GM18526 (cell line): Measurements from ENCODE around the gene MGAT3.

Source experiments
- POLR2A ChIP-seq: IDR thresholded peaks from 3 replicates; pipeline ENCODE4 v1.6.1; 2011; ENCODE audit not compliant: insufficient read length; ENCODE audit errors: extremely low read depth

MGAT3 gene

GRCh38 chr22:39444247-39444800 is 12.5 kb upstream of the MGAT3 start:
- TF ChIP-seq POLR2A: no peak

- no peak for TF ChIP-seq POLR2A
Measured at GRCh38 chr22:39444937-39445465, 11.8 kb upstream of the MGAT3 start.

- no peak for TF ChIP-seq POLR2A
Measured at GRCh38 chr22:39445678-39446077, 11.1 kb upstream of the MGAT3 start.

GRCh38 chr22:39446239-39446721 is 10.5 kb upstream of the MGAT3 start:
- peak; percentile 23 for TF ChIP-seq POLR2A

- no peak for TF ChIP-seq POLR2A
Measured at GRCh38 chr22:39448205-39449054, 8.4 kb upstream of the MGAT3 start.

GRCh38 chr22:39449708-39450107 is 7.1 kb upstream of the MGAT3 start:
- TF ChIP-seq POLR2A: no peak

GRCh38 chr22:39450258-39450955 is 6.4 kb upstream of the MGAT3 start:
- no peak for TF ChIP-seq POLR2A

- TF ChIP-seq POLR2A: no peak
Measured at GRCh38 chr22:39452740-39453040, 4.1 kb upstream of the MGAT3 start.

- no peak for TF ChIP-seq POLR2A
Measured at GRCh38 chr22:39453765-39454378, 2.9 kb upstream of the MGAT3 start.

GRCh38 chr22:39454385-39454871 is 2.4 kb upstream of the MGAT3 start:
- TF ChIP-seq POLR2A: no peak

GRCh38 chr22:39457198-39457555 is 365 bp downstream of the MGAT3 start:
- TF ChIP-seq POLR2A: no peak

- peak; percentile 30 for TF ChIP-seq POLR2A
Measured at GRCh38 chr22:39457556-39458443, 988 bp downstream of the MGAT3 start.

- TF ChIP-seq POLR2A: peak; percentile 27
Measured at GRCh38 chr22:39458444-39459083, 1.8 kb downstream of the MGAT3 start.

- no peak for TF ChIP-seq POLR2A
Measured at GRCh38 chr22:39459681-39460080, 2.9 kb downstream of the MGAT3 start.

GRCh38 chr22:39462443-39463221 is 5.8 kb downstream of the MGAT3 start:
- no peak for TF ChIP-seq POLR2A
